ENCODE data around the gene RUNDC3A.
A peak's percentile ranks its signal among the peaks of the same experiment; 100 is the strongest.
"Not testable (repeated sequence)": the region's sequence is repeated elsewhere in the genome, so short reads cannot be mapped to it uniquely, and the experiment has no call there.

The RUNDC3A gene

GRCh38 chr17:44356241-44356640 lies 47.8 kb downstream of the RUNDC3A start:
- DNase-seq (ENCODE audit: extremely low read depth in 1 of 2, low read depth in 1 of 2) = no peak

GRCh38 chr17:44358066-44358465 lies 49.7 kb downstream of the RUNDC3A start:
- no peak for DNase-seq (ENCODE audit: extremely low read depth in 1 of 2, low read depth in 1 of 2)

DNA sequence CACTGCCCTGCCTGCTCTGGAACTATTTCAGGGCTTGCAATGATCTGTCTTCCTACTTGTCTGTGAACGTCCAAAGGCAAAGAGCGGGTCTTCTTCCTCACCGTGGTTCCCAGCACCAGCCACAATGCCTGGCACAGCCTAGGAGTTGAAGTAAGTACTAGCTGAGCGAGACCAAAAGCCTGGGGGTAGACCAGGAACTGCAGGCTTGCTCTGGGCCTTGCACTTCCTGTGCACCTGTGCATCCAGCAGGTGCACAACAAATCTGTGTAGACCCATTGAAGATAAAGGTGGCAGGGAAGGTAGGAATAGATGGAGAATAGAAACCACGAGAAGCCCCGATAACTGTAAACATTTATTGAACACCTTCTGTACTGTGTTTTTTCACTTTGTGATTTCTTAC lies 50.6 kb downstream of the RUNDC3A start:
- no peak for DNase-seq (ENCODE audit: extremely low read depth in 1 of 2, low read depth in 1 of 2)

- DNase-seq (ENCODE audit: extremely low read depth in 1 of 2, low read depth in 1 of 2) = no peak
Measured at GRCh38 chr17:44359458-44360143, 51.2 kb downstream of the RUNDC3A start.

DNA sequence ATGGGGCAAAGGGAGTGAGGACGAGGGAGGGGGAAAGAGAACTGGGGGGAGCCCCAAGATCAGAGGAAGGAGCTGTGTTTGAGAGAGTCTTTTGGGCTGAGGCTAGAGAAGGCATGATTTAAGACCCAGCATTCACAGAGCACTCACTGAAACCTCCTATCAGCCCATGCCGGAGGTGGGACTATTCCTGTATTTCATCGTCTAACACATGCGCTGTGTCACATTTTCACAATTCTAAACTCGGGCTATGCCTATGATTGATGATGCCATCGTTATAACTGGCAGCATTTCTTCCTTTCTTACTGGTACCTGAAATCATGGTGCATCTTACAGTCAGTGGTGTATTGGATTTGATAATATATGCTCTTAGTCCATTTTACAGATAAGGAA lies 51.7 kb downstream of the RUNDC3A start:
- no peak for DNase-seq (ENCODE audit: extremely low read depth in 1 of 2, low read depth in 1 of 2)

- DNase-seq (ENCODE audit: extremely low read depth in 1 of 2, low read depth in 1 of 2) = no peak
Measured at GRCh38 chr17:44360826-44361225, 52.4 kb downstream of the RUNDC3A start.

DNA sequence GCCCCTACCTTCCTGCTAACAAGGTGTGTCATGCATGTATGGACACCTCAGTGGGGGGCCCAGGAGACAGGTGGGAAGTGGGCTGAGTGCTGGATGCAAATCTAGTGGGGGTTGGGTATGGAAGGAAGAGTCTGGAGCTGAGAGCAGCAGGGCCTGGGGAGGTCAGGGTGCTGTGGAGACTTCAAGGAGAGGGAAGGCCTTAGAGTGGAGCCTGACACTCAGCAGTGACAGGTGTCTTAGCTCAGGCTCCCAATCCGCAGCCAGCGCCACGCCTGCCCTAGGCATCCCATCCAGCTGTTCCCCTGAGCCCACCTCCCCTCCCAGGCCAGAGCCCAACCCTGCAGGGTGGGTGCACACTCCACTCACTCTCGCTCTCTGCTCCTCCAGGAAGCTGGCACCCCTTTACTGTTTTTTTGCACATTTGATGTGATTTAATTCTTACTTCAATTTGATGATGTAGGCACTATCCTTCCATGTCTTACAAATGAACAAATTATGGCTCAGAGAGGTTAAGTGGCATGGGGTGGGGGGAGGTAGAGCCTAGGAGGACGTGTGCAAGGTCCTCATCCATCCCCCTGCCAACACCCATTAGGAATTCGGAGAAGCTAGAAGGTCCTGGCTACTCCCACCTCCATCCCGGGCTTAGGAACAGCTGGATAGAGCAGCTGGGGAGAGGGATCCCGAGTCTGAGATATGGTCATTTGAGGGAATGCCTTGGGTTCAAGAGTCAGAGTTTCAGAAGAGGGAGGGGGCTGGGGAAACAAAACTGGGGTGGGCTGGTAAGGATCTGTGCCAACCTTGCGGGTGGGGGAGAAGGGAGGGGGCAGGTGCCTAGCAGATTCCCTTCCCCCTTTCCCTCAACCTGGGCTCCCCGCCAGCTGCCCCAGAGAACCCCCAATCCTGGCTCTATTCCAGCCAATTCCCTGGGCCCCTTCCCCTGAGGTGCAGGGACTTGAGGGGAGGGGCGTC lies 53.2 kb downstream of the RUNDC3A start:
- no peak for DNase-seq (ENCODE audit: extremely low read depth in 1 of 2, low read depth in 1 of 2)

DNA sequence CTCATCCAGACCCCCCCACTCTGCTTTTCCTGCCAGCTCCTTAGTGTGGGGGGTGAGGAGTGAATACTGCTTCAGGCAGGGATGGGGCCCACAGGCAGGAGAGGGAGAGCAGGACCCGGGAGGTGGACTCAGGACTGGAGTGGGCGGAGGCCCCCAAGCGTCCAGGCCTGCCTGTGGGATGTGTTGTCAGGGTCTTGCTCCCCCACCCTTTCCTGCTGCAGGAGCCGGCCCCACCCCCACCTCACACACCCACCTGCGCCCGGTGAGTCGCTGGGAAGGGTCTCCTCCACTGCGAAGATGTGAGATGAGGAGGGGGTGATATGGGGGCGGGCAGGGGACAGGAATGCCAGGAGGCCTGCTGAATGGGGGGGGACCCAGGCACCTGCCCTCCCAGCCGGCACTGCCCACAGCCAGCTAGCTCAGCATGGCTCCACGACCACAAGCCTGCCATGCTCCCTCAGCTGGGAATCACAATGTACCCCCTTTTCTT lies 54.1 kb downstream of the RUNDC3A start:
- no peak for DNase-seq (ENCODE audit: extremely low read depth in 1 of 2, low read depth in 1 of 2)

DNA sequence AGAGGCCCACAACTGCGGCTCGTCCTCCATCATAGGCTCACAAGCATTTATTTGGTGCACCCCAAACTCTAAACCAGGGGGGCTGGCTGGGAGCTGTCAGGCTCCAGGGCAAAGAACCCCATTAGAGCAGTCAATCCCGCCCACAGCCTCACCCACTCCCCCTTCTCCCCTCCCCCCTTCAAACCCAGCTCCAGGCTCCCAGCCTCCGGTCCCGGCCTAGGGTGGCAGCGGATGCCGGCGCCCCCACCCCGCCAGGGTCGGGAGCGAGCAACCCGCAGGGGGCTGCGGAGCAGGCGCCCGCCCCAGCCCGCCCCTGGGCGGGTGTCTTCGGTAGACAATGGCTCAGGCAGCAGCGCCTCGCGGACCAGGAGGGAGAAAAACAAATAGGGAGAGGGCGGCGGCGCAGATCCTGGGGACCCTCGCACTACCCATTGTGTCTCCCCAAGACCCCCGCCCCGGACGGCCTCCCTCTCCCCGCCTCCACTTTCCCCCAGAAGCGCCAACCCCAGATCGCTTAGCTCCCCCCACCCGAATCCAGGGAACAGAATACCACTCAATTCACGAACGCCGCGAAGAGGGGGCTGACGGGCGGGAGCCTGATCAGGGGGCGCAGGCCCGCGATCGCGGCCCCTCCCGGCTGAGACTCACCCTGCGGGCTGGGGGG lies 54.7 kb downstream of the RUNDC3A start:
- no peak for DNase-seq (ENCODE audit: extremely low read depth in 1 of 2, low read depth in 1 of 2)

DNA sequence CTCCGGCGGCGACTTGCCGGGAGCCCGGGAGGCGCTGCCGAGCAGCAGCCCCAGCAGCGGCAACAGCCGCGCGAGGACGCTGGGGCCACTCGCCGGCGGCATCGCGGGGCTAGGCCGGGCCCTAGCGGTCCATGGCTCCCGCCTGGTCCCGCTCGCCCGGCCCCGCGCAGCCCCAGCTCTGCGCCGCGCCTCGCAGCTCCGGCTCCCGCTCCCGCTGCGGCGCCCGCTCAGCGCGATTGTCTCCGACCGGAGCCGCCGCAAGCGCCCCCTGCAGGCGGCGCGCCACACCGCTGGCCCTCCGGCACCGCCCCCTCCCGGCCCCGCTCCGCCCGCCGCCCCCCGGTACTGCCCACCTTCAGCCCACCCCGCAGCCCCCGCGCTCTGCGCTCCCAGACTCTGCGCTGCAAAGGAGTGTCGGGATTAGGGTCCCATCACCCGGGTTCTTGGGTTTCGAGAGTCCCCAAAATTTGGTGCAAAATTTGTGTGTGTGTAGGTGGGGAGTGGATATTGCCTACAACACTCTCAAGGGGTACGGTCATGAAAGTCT lies 55.3 kb downstream of the RUNDC3A start, which contains the start of gene FAM171A2:
FAM171A2 (minus strand) TSS at position 241 of the 547 bp plus-strand sequence; CDS start at position 102, 139 bp downstream.
- peak in 1 of 2 donors; percentile 57 for DNase-seq (ENCODE audit: extremely low read depth in 1 of 2, low read depth in 1 of 2)

- not testable (repeated sequence) for DNase-seq (ENCODE audit: extremely low read depth in 1 of 2, low read depth in 1 of 2)
Measured at GRCh38 chr17:44365051-44365450, 56.6 kb downstream of the RUNDC3A start.

GRCh38 chr17:44367231-44367979 lies 59.0 kb downstream of the RUNDC3A start:
- no peak for DNase-seq (ENCODE audit: extremely low read depth in 1 of 2, low read depth in 1 of 2)

Data from activated CD8-positive, alpha-beta memory T cell treated with anti-CD3 and anti-CD28 coated beads for 1 hour (primary cell).